GM19193 (cell line): ENCODE measurements around the gene KLKB1.

ENCODE experiments used
- POLR2A ChIP-seq: IDR thresholded peaks from 4 replicates; pipeline ENCODE4 v1.6.1; 2011; ENCODE audit not compliant: insufficient read depth, insufficient read length; ENCODE audit errors: extremely low read depth

KLKB1 gene

GRCh38 chr4:186204686-186205085 is 22.6 kb upstream of the KLKB1 start:
- TF ChIP-seq POLR2A = no peak

- TF ChIP-seq POLR2A = no peak
These were observed 22.2 kb upstream of the KLKB1 start for GRCh38 chr4:186205156-186205555.

- TF ChIP-seq POLR2A = no peak
These were observed 10.8 kb upstream of the KLKB1 start for GRCh38 chr4:186216465-186217024.

- TF ChIP-seq POLR2A = no peak
These were observed 9.5 kb upstream of the KLKB1 start for GRCh38 chr4:186217733-186218293.

- TF ChIP-seq POLR2A = no peak
These were observed 5.7 kb upstream of the KLKB1 start for GRCh38 chr4:186221624-186222023.

GRCh38 chr4:186225848-186226247 is 1.5 kb upstream of the KLKB1 start:
- no peak for TF ChIP-seq POLR2A

GRCh38 chr4:186226521-186227189 is 652 bp upstream of the KLKB1 start:
- no peak for TF ChIP-seq POLR2A

- no peak for TF ChIP-seq POLR2A
These were observed 622 bp downstream of the KLKB1 start for GRCh38 chr4:186227744-186228513.

GRCh38 chr4:186228514-186228894 is 1.2 kb downstream of the KLKB1 start:
- TF ChIP-seq POLR2A = no peak

- TF ChIP-seq POLR2A = no peak
These were observed 7.1 kb downstream of the KLKB1 start for GRCh38 chr4:186234367-186234766.

- TF ChIP-seq POLR2A = no peak
These were observed 8.8 kb downstream of the KLKB1 start for GRCh38 chr4:186236126-186236525.

GRCh38 chr4:186240452-186240847 is 13.1 kb downstream of the KLKB1 start:
- no peak for TF ChIP-seq POLR2A

- TF ChIP-seq POLR2A = no peak
These were observed 13.7 kb downstream of the KLKB1 start for GRCh38 chr4:186240848-186241491.

GRCh38 chr4:186241616-186242015 is 14.3 kb downstream of the KLKB1 start:
- no peak for TF ChIP-seq POLR2A

GRCh38 chr4:186243331-186243730 is 16.0 kb downstream of the KLKB1 start:
- no peak for TF ChIP-seq POLR2A

- no peak for TF ChIP-seq POLR2A
These were observed 17.5 kb downstream of the KLKB1 start for GRCh38 chr4:186244835-186245234.

- TF ChIP-seq POLR2A = no peak
These were observed 21.3 kb downstream of the KLKB1 start for GRCh38 chr4:186248643-186249042.
